NK-92 (cell line): ENCODE measurements around the gene MYO3B.

ENCODE experiments used
- DNase-seq: peaks from one replicate; lab custom pipeline; 2025; ENCODE audit not compliant: unreplicated experiment; lab: John Stamatoyannopoulos, UW

Gene MYO3B

GRCh38 chr2:170361090-170361936 lies 183.4 kb downstream of the MYO3B start:
- no peak for DNase-seq

GRCh38 chr2:170362313-170362870 lies 184.4 kb downstream of the MYO3B start:
- no peak for DNase-seq

GRCh38 chr2:170362871-170363631 lies 185.1 kb downstream of the MYO3B start:
- DNase-seq = no peak

- no peak for DNase-seq
These were observed 187.1 kb downstream of the MYO3B start for GRCh38 chr2:170365003-170365402.

- DNase-seq = no peak
These were observed 187.7 kb downstream of the MYO3B start for GRCh38 chr2:170365686-170366085.

GRCh38 chr2:170368370-170368769 lies 190.4 kb downstream of the MYO3B start:
- DNase-seq = no peak

- no peak for DNase-seq
These were observed 191.3 kb downstream of the MYO3B start for GRCh38 chr2:170369228-170369627.

- no peak for DNase-seq
These were observed 191.9 kb downstream of the MYO3B start for GRCh38 chr2:170369894-170370293.

GRCh38 chr2:170371231-170371998 lies 193.5 kb downstream of the MYO3B start:
- no peak for DNase-seq

GRCh38 chr2:170375192-170375591 lies 197.2 kb downstream of the MYO3B start:
- no peak for DNase-seq

- DNase-seq = no peak
These were observed 199.7 kb downstream of the MYO3B start for GRCh38 chr2:170377500-170378207.

GRCh38 chr2:170380267-170380666 lies 202.3 kb downstream of the MYO3B start:
- no peak for DNase-seq

GRCh38 chr2:170381678-170382077 lies 203.7 kb downstream of the MYO3B start:
- DNase-seq = no peak

- DNase-seq = no peak
These were observed 208.6 kb downstream of the MYO3B start for GRCh38 chr2:170386554-170386953.

- DNase-seq = no peak
These were observed 213.1 kb downstream of the MYO3B start for GRCh38 chr2:170391018-170391417.

GRCh38 chr2:170391697-170392096 lies 213.8 kb downstream of the MYO3B start:
- no peak for DNase-seq

GRCh38 chr2:170393861-170394498 lies 216.0 kb downstream of the MYO3B start:
- DNase-seq = no peak

- DNase-seq = no peak
These were observed 216.9 kb downstream of the MYO3B start for GRCh38 chr2:170394641-170395387.

- no peak for DNase-seq
These were observed 219.0 kb downstream of the MYO3B start for GRCh38 chr2:170396799-170397459.
